Caco-2 (cell line): ENCODE data around the gene SPEM1. TPM values are rescaled to one million over a fixed set of nuclear protein-coding genes. Genes with fewer than 3 reads are reported as not detected.

Experiments used
- BruUV-seq: library from RNA; stranded (reverse); fragments of 400-500 nt; replicated peaks from 2 replicates; lab custom pipeline; 2021; lab: Mats Ljungman, UMichigan
- CTCF ChIA-PET: fragments of 300-600 bp; sonication (Branson Sonifier 250); formaldehyde crosslinking; loops from one replicate; lab custom pipeline; 2022; ENCODE audit warnings: antibody characterized with exemption; lab: Charles Lee
- POLR2A ChIA-PET: fragments of 300-600 bp; sonication (Branson Sonifier 250); formaldehyde crosslinking; loops from one replicate; lab custom pipeline; 2022; ENCODE audit warnings: antibody characterized with exemption; lab: Charles Lee
- DNase-seq, 2 experiments: peaks; one replicate each; pipeline versions ENCODE4 v3.0.0 to v3.0.0-alpha.2; 2020 to 2022
- H3K27me3 ChIP-seq: replicated peaks from 2 replicates; pipeline ENCODE4 v1.6.0; 2011; ENCODE audit warnings: low read length; ENCODE audit not compliant: control insufficient read depth, insufficient read depth
- H3K36me3 ChIP-seq: 2 replicates; pipeline ENCODE4 v1.5.1; 2011; ENCODE audit warnings: low read length; ENCODE audit not compliant: control insufficient read depth, insufficient read depth
- H3K4me1 ChIP-seq: fragments of 250-450 bp; sonication (Bioruptor Pico); 2 replicates; pipeline ENCODE4 v1.5.1; 2020; ENCODE audit warnings: mild to moderate bottlenecking
- H3K4me3 ChIP-seq: 2 replicates; pipeline ENCODE4 v1.5.1; 2011; ENCODE audit warnings: low read depth, mild to moderate bottlenecking, control low read depth, low read length
- H3K9me3 ChIP-seq: fragments of 250-450 bp; sonication (Bioruptor Pico); 2 replicates; pipeline ENCODE4 v1.5.1; 2020; ENCODE audit warnings: mild to moderate bottlenecking, moderate library complexity
- H3K27ac Mint-ChIP-seq: one replicate; pipeline ENCODE4 v1.8.0; 2022; ENCODE audit warnings: mixed read lengths; ENCODE audit not compliant: unreplicated experiment
- H3K27me3 Mint-ChIP-seq: one replicate; pipeline ENCODE4 v1.8.0; 2022; ENCODE audit warnings: mixed read lengths; ENCODE audit not compliant: insufficient read depth, unreplicated experiment
- H3K36me3 Mint-ChIP-seq: one replicate; pipeline ENCODE4 v1.8.0; 2022; ENCODE audit warnings: mild to moderate bottlenecking, mixed read lengths; ENCODE audit not compliant: insufficient read depth, unreplicated experiment
- H3K4me1 Mint-ChIP-seq: one replicate; pipeline ENCODE4 v1.8.0; 2022; ENCODE audit warnings: low read depth, mixed read lengths; ENCODE audit not compliant: unreplicated experiment
- H3K4me3 Mint-ChIP-seq: one replicate; pipeline ENCODE4 v1.8.0; 2022; ENCODE audit warnings: mild to moderate bottlenecking, moderate library complexity, mixed read lengths; ENCODE audit not compliant: unreplicated experiment
- H3K9me3 Mint-ChIP-seq: one replicate; pipeline ENCODE4 v1.8.0; 2022; ENCODE audit warnings: mixed read lengths; ENCODE audit not compliant: unreplicated experiment
- intact Hi-C: fragments of 100-400 bp; cut with micrococcal nuclease; formaldehyde crosslinking; loops from one replicate; pipeline ENCODE4 v1.10.0; 2022; ENCODE audit not compliant: unreplicated experiment
- total RNA-seq: library from RNA; stranded (reverse); gene quantifications from 2 replicates; pipeline ENCODE4 v1.2.3, GENCODE V29; 2022
- TF ChIP-seq, protein P1 (sequence below), 2 experiments: fragments of 200-600 bp in 1 of 2; IDR thresholded peaks; 1 replicate in 1 of 2; 2 replicates in 1 of 2; pipeline versions ENCODE4 v1.5.1 to v1.8.0; 2011 to 2022; ENCODE audit warnings: antibody characterized with exemption in 1 of 2, control low read depth in 1 of 2, inconsistent platforms in 1 of 2, low read depth in 1 of 2, low read length in 1 of 2, mild to moderate bottlenecking in 1 of 2, moderate library complexity in 1 of 2; ENCODE audit not compliant: insufficient read depth in 1 of 2, severe bottlenecking in 1 of 2, unreplicated experiment in 1 of 2

The SPEM1 gene
- total RNA-seq, 1 experiment from 2014 or later, result 0.52 TPM

DNA sequence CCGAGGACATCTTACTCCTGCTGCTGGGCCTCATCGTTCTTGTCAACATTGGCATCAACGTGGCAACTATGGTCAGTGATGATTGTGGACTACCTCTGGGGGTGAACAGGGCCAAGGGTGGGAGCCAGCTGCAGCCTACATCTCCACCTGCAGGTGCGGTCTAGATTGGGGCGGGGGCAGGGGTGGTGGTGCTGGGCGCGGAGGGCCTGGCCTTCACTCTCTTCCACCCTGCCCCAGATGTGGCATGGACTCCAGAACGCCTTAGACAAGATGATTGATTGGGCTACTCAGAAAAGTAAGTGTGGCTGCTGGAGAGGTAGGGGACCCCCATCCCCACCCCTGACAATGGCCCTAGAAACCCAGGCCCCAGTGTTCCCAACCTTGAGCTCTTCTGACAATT lies 5.6 kb downstream of the SPEM1 start:
- POLR2A ChIA-PET, result interaction anchor here (0.5 kb wide), 1 partner anchor 54 kb away, joined by 6 read pairs; the partner anchor contains the start of gene ZBTB4
- H3K27me3 Mint-ChIP-seq, result no peaks in the 10 kb centered on the region
- BruUV-seq, result no TSS peak
- no peak overlapping the region for H3K4me3 ChIP-seq
- H3K27ac Mint-ChIP-seq, result no peak overlapping the region
- CTCF ChIA-PET, result interaction anchor here (0.6 kb wide), 1 partner anchor 81 kb away, joined by 3 read pairs; no protein-coding TSS in a partner anchor
- no peaks in the 10 kb centered on the region for H3K9me3 Mint-ChIP-seq
- no peak for DNase-seq
- H3K27me3 ChIP-seq, result no peaks in the 10 kb centered on the region
- H3K36me3 Mint-ChIP-seq, result no peaks in the 10 kb centered on the region
- no peaks in the 10 kb centered on the region for H3K4me1 Mint-ChIP-seq
- TF ChIP-seq, protein P1, sequence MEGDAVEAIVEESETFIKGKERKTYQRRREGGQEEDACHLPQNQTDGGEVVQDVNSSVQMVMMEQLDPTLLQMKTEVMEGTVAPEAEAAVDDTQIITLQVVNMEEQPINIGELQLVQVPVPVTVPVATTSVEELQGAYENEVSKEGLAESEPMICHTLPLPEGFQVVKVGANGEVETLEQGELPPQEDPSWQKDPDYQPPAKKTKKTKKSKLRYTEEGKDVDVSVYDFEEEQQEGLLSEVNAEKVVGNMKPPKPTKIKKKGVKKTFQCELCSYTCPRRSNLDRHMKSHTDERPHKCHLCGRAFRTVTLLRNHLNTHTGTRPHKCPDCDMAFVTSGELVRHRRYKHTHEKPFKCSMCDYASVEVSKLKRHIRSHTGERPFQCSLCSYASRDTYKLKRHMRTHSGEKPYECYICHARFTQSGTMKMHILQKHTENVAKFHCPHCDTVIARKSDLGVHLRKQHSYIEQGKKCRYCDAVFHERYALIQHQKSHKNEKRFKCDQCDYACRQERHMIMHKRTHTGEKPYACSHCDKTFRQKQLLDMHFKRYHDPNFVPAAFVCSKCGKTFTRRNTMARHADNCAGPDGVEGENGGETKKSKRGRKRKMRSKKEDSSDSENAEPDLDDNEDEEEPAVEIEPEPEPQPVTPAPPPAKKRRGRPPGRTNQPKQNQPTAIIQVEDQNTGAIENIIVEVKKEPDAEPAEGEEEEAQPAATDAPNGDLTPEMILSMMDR (IDR thresholded peaks at IDR 0.05; ENCODE audit: insufficient read depth in 1 of 2, low read depth in 1 of 2, low read length in 1 of 2, severe bottlenecking in 1 of 2, unreplicated experiment in 1 of 2), result no peak
- no peaks in the 10 kb centered on the region for H3K9me3 ChIP-seq
- intact Hi-C loops, result no loop called here
- no peaks in the 10 kb centered on the region for H3K4me1 ChIP-seq
- H3K4me3 Mint-ChIP-seq, result no peak overlapping the region
- H3K36me3 ChIP-seq, result no peaks in the 10 kb centered on the region

DNA sequence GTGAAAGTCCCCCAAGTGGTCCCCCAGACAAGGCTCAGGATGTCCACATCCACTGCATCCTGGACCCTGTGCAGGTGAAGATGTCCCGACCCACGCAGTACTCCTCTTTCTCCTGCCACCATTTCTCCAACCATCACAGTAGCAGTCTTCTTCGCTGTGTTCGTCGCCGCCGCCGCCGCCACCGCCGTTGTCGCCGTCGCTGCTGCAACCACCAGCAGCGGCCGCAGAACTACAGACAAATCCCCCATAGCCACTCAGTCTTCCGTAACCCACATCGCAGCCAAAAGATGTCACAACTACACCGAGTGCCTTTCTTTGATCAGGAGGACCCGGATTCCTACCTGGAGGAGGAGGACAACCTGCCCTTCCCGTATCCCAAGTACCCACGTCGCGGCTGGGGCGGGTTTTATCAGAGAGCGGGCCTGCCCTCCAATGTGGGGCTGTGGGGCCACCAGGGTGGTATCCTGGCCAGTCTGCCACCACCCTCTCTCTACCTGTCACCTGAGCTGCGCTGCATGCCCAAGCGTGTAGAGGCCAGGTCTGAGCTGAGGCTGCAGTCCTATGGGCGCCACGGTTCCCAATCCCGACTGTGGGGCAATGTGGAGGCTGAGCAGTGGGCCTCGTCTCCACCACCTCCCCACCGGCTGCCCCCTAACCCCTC lies 6.2 kb downstream of the SPEM1 start:
- Mint-ChIP-seq H3K4me3 (no peak overlapping the region), H3K4me1 (no peaks in the 10 kb centered on the region), H3K27ac (no peak overlapping the region), H3K36me3 (no peaks in the 10 kb centered on the region), H3K27me3 (no peaks in the 10 kb centered on the region), H3K9me3 (no peaks in the 10 kb centered on the region)
- Histone ChIP-seq H3K4me3 (no peak overlapping the region), H3K27me3 (no peaks in the 10 kb centered on the region), H3K36me3 (no peaks in the 10 kb centered on the region), H3K9me3 (no peaks in the 10 kb centered on the region), H3K4me1 (no peaks in the 10 kb centered on the region)
- ChIA-PET POLR2A (no interaction called here), CTCF (no interaction called here)
- TF ChIP-seq, protein P1 (IDR thresholded peaks at IDR 0.05; ENCODE audit: insufficient read depth in 1 of 2, low read depth in 1 of 2, low read length in 1 of 2, severe bottlenecking in 1 of 2, unreplicated experiment in 1 of 2), result no peak
- no TSS peak for BruUV-seq
- DNase-seq, result no peak
- intact Hi-C loops, result no loop called here

DNA sequence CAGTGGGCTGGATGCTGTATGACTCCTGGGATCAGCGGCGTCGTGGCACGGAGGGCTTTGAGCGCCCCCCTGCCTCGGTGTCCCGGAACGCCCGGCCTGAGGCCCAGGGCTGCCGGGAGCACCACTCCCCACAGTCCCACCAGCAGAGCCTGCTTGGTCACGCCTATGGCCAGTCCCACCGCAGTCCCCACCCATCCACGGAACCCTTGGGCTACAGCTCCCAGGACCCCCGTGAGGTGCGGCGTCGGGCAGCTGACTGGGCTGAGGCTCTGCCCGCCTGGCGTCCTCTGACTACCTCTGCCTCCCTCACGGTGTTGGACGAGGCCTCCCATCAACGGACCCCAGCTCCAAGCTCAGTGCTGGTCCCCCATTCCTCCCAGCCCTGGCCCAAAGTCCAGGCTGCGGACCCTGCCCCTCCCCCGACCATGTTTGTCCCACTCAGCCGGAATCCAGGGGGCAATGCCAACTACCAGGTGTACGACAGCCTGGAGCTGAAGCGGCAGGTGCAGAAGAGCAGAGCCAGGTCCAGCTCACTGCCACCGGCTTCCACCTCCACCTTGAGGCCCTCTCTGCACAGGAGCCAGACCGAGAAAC lies 6.9 kb downstream of the SPEM1 start:
- H3K4me1 ChIP-seq, result no peaks in the 10 kb centered on the region
- H3K4me1 Mint-ChIP-seq, result no peaks in the 10 kb centered on the region
- no peaks in the 10 kb centered on the region for H3K36me3 Mint-ChIP-seq
- intact Hi-C loops, result no loop called here
- H3K4me3 Mint-ChIP-seq, result no peak overlapping the region
- H3K27me3 ChIP-seq, result no peaks in the 10 kb centered on the region
- no peaks in the 10 kb centered on the region for H3K27me3 Mint-ChIP-seq
- TF ChIP-seq, protein P1 (IDR thresholded peaks at IDR 0.05; ENCODE audit: insufficient read depth in 1 of 2, low read depth in 1 of 2, low read length in 1 of 2, severe bottlenecking in 1 of 2, unreplicated experiment in 1 of 2), result no peak
- H3K9me3 ChIP-seq, result no peaks in the 10 kb centered on the region
- no peak overlapping the region for H3K27ac Mint-ChIP-seq
- no peak overlapping the region for H3K4me3 ChIP-seq
- H3K36me3 ChIP-seq, result no peaks in the 10 kb centered on the region
- no peak for DNase-seq
- no peaks in the 10 kb centered on the region for H3K9me3 Mint-ChIP-seq
- BruUV-seq, result no TSS peak
- POLR2A ChIA-PET, result no interaction called here
- CTCF ChIA-PET, result no interaction called here
